Progenitor cell of endocrine pancreas (in vitro differentiated cells): ENCODE data around the gene RPS27A. TPM values are rescaled to one million over a fixed set of nuclear protein-coding genes. Genes with fewer than 3 reads are reported as not detected.
A peak's percentile ranks its signal among the peaks of the same experiment; 100 is the strongest.
"Not testable (repeated sequence)": the region's sequence is repeated elsewhere in the genome, so short reads cannot be mapped to it uniquely, and the experiment has no call there.

Experiments
- DNase-seq: peaks from one replicate; pipeline ENCODE4 v3.0.0; 2021; ENCODE audit warnings: low spot score; ENCODE audit not compliant: unreplicated experiment
- H3K27ac Mint-ChIP-seq: 2 replicates; pipeline ENCODE4 v1.8.0; 2021; ENCODE audit warnings: mild to moderate bottlenecking, moderate library complexity, mixed read lengths
- H3K27me3 Mint-ChIP-seq: 2 replicates; pipeline ENCODE4 v1.8.0; 2021; ENCODE audit warnings: mixed read lengths
- H3K36me3 Mint-ChIP-seq: 2 replicates; pipeline ENCODE4 v1.8.0; 2022; ENCODE audit warnings: mixed read lengths; ENCODE audit not compliant: insufficient read depth
- H3K4me1 Mint-ChIP-seq: 2 replicates; pipeline ENCODE4 v1.8.0; 2021; ENCODE audit warnings: low read depth, mixed read lengths
- H3K4me3 Mint-ChIP-seq: 2 replicates; pipeline ENCODE4 v1.8.0; 2021; ENCODE audit warnings: low read depth, mild to moderate bottlenecking, moderate library complexity, mixed read lengths
- H3K9me3 Mint-ChIP-seq: 2 replicates; pipeline ENCODE4 v1.8.0; 2021; ENCODE audit warnings: low read depth, mixed read lengths
- total RNA-seq: library from RNA; stranded (reverse); gene quantifications from 2 replicates; pipeline ENCODE4 v1.2.1, GENCODE V29; 2021
- TF ChIP-seq, protein P1 (sequence below): fragments of 200-600 bp; sonication (generic); IDR thresholded peaks from one replicate; pipeline ENCODE4 v1.5.0; 2021; ENCODE audit warnings: antibody characterized with exemption, mild to moderate bottlenecking; ENCODE audit not compliant: unreplicated experiment

Gene RPS27A
- total RNA-seq, 1 donor from 2014 or later: 807 TPM

DNA sequence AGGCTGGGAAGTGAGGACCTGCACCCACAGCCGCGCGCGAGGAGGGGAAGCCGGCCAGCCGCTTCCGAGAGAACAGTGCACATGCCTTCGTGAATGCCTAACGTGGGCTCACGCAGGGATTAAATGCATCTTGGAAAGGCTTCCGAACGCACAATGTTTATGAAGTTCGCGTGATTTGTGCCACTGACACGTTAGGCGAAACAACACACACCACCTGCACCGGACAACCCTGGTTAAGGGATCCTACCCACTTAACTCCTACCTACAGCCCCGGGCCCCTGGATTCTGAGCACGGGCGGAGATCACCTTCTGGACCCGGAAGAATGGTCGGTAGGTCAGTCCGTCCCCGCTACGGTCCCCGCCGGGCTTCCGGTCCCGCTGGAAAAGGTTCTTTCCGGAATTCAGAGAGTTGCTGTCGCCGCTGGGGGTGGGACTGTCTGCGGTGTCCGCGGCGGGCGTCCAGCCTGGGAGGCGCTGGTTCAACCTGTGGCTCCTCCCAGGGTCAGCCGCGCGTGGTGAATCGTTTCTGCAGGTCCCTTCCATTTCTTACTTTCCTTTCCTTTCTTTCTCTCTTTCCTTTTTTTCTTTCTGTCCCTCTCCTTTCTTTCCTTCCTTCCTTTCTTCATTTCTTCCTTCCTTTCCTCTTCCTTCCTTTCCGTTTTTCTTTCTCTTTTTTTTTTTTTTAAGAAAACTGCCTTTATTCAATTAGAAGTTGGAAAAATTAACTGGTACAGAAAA, 36.6 kb downstream of the RPS27A start, which contains the start of gene MTIF2:
MTIF2 (minus strand) TSS at position 325 of the 738 bp plus-strand sequence. CDS start 5,373 bp downstream, outside the sequence.
- peaks cover 12% of the 10 kb centered on the region for H3K4me1 Mint-ChIP-seq
- DNase-seq: peak; percentile 88
- TF ChIP-seq, protein P1, sequence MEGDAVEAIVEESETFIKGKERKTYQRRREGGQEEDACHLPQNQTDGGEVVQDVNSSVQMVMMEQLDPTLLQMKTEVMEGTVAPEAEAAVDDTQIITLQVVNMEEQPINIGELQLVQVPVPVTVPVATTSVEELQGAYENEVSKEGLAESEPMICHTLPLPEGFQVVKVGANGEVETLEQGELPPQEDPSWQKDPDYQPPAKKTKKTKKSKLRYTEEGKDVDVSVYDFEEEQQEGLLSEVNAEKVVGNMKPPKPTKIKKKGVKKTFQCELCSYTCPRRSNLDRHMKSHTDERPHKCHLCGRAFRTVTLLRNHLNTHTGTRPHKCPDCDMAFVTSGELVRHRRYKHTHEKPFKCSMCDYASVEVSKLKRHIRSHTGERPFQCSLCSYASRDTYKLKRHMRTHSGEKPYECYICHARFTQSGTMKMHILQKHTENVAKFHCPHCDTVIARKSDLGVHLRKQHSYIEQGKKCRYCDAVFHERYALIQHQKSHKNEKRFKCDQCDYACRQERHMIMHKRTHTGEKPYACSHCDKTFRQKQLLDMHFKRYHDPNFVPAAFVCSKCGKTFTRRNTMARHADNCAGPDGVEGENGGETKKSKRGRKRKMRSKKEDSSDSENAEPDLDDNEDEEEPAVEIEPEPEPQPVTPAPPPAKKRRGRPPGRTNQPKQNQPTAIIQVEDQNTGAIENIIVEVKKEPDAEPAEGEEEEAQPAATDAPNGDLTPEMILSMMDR: peak; percentile 18
- H3K4me3 Mint-ChIP-seq: peak within 1 kb of the TSS; percentile 96
- H3K36me3 Mint-ChIP-seq: peaks cover 3% of the 10 kb centered on the region
- H3K27me3 Mint-ChIP-seq: no peaks in the 10 kb centered on the region
- H3K27ac Mint-ChIP-seq: peak within 1 kb of the TSS; percentile 97
- H3K9me3 Mint-ChIP-seq: no peaks in the 10 kb centered on the region

DNA sequence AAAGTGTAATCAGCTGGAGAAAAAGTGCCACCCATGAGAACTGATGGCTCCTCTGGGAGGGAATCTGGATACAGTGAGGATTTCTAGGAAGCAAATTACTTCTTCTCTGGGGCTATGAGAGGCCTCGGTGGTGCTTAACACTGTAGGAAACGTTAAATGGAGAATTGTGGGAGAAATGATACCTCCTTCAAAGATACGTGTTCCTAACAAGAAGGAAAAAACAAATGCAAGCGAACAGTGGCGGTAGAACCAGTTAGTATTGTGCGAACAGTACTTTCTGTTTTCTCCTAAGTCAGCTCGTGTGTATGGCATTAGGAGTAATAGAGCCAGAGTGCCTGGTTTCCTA, 37.1 kb downstream of the RPS27A start:
- no peak for DNase-seq
- Mint-ChIP-seq H3K36me3 (peaks cover 1% of the 10 kb centered on the region), H3K9me3 (no peaks in the 10 kb centered on the region), H3K4me1 (peaks cover 12% of the 10 kb centered on the region), H3K27me3 (no peaks in the 10 kb centered on the region), H3K4me3 (peak overlapping the region; percentile 96), H3K27ac (peak overlapping the region; percentile 97)
- TF ChIP-seq, protein P1: no peak

DNA sequence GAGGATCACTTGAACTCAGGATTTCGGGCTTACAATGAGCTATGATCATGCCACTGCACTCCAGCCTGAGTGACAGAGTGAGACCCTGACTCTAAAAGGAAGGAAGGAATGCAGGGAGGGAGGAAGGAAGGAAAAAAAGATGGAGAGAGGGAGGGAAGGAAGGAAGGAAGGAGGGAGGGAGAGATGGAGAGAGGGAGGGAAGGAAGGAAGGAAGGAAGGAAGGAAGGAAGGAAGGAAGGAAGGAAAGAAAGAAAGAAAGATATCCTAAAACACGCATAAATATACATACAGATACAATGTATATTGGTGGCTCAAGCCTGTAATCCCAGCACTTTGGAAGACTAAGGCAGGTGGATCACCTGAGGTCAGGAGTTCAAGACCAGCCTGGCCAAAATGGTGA, 41.9 kb downstream of the RPS27A start:
- H3K36me3 Mint-ChIP-seq, H3K4me3 Mint-ChIP-seq, H3K27ac Mint-ChIP-seq, H3K27me3 Mint-ChIP-seq, H3K4me1 Mint-ChIP-seq, H3K9me3 Mint-ChIP-seq, DNase-seq: not testable (repeated sequence)

DNA sequence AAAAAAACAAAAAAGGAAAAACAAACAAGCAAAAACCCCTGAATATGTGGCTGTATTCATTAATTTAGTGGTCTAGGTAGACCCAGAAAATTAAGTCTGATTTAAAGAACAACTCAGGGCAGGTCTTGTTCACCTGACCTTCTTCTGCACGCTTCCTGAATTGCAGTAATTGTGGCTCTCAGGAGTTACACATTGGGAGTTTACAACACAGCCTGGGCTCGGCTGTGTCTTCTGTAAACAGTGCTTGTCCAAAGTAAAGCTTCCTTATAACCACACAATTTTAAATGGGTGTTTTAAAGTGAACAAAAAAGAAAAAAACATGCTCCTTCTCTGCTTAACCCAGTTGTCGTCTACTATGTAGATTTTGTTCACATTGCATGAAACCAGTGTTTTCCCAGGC, 44.8 kb downstream of the RPS27A start:
- no peak for DNase-seq
- H3K9me3 Mint-ChIP-seq: no peaks in the 10 kb centered on the region
- H3K27ac Mint-ChIP-seq: no peak overlapping the region
- no peak overlapping the region for H3K4me3 Mint-ChIP-seq
- H3K27me3 Mint-ChIP-seq: no peaks in the 10 kb centered on the region
- TF ChIP-seq, protein P1: no peak
- H3K4me1 Mint-ChIP-seq: peaks cover 18% of the 10 kb centered on the region
- H3K36me3 Mint-ChIP-seq: no peaks in the 10 kb centered on the region

DNA sequence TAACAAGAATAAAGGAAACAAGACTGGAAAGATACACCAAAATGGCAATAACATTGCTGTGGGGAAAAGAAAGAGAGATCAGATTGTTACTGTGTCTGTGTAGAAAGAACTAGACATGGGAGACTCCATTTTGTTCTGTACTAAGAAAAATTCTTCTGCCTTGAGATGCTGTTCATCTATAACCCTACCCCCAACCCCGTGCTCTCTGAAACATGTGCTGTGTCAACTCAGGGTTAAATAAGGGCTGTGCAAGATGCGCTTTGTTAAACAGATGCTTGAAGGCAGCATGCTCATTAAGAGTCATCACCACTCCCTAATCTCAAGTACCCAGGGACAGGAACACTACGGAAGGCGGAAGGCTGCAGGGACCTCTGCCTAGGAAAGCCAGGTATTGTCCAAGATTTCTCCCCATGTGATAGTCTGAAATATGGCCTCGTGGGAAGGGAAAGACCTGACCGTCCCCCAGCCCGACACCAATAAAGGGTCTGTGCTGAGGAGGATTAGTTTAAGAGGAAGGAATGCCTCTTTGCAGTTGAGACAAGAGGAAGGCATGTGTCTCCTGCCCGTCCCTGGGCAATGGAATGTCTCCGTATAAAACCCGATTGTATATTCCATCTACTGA, 46.8 kb downstream of the RPS27A start:
- H3K36me3 Mint-ChIP-seq, H3K27me3 Mint-ChIP-seq, DNase-seq, H3K9me3 Mint-ChIP-seq: not testable (repeated sequence)
- Mint-ChIP-seq H3K4me1 (peaks cover 22% of the 10 kb centered on the region), H3K4me3 (peak overlapping the region; percentile 8), H3K27ac (peak overlapping the region; percentile 62)

DNA sequence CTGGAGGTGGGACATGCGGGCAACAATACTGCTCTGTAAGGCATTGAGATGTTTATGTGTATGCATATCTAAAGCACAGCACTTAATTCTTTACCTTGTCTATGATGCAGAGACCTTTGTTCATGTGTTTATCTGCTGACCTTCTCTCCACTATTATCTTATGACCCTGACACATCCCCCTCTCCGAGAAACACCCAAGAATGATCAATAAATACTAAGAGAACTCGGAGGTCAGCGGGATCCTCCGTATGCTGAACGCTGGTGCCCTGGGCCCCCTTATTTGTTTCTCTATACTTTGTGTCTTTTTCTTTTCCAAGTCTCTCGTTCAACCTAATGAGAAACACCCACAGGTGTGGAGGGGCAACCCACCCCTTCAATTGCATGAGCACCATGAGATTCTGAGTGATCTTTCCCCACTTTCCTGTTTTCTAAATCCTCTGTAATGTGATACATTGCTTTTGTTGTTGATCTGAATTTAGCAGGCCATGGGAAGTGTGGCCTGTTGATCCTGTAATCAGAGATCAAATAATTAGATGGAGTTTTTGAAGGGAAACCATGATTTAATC, 47.5 kb downstream of the RPS27A start:
- not testable (repeated sequence) for H3K27me3 Mint-ChIP-seq, DNase-seq, H3K36me3 Mint-ChIP-seq, H3K9me3 Mint-ChIP-seq
- peaks cover 22% of the 10 kb centered on the region for H3K4me1 Mint-ChIP-seq
- H3K4me3 Mint-ChIP-seq: peak overlapping the region; percentile 9
- peak overlapping the region; percentile 46 for H3K27ac Mint-ChIP-seq

DNA sequence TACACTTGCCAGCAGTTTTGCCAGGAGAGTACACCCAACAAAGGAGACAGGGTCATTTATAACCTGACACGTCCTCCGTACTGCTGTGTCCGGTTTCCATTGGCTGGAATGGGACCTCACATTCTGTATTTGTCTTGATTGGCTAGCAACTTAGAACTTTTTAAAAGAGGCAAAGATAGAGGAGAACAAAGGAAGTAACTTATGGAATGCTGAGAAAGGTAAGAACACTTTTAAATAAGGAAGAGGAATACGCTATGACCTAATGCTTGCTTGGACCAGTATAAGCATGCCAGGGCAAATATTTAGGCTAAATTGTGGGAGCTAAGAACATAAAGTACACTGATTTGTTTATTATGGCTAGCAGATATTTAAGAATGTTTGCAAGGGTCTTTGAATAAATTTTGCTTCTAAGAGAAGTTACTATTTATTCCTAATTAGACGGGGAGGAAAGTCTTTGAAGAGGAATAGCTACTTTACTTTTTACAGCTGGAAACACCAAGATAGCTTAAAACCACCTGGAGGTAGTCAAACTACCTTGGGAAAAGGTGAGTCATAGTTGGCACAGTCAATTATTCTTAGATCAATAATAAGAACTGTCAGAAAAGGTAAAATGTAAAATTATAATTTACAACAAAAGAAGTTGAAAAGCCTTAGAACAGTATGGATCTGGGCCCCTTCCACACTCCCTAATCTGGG, 48.5 kb downstream of the RPS27A start:
- H3K9me3 Mint-ChIP-seq, H3K36me3 Mint-ChIP-seq, DNase-seq, H3K27me3 Mint-ChIP-seq: not testable (repeated sequence)
- Mint-ChIP-seq H3K27ac (peak overlapping the region; percentile 71), H3K4me1 (peaks cover 22% of the 10 kb centered on the region), H3K4me3 (peak overlapping the region; percentile 55)
